A549 treated with Hydrocortisone at 1 μM for 4 hours (cell line): ENCODE results near the gene VWA3A. TPM values are rescaled to one million over a fixed set of nuclear protein-coding genes. Genes with fewer than 3 reads are reported as not detected.

Source experiments
- total RNA-seq: library from RNA; stranded (reverse); fragments of 200-300 nt; extraction: Qiagen RNA extraction; gene quantifications from 5 replicates; pipeline ENCODE4 v1.2.3, GENCODE V29; 2022

VWA3A gene
- 0.02 to 0.07 TPM (median 0.07 TPM) in 3 of 5 replicates, not detected in the others for total RNA-seq

GRCh38 chr16:22092143-22092933, at the start of gene VWA3A:
Gene VWA3A, plus strand, starts transcription at chr16:22092541. Its CDS starts 97 bp downstream, at chr16:22092638.

GRCh38 chr16:22161999-22162655, 69.8 kb downstream of the VWA3A start, which contains the start of gene SDR42E2:
Gene SDR42E2, plus strand, starts transcription at chr16:22162506. Its CDS starts 3,077 bp downstream, at chr16:22165583.

GRCh38 chr16:22206013-22206841, 113.9 kb downstream of the VWA3A start, which contains the start of gene EEF2K:
Gene EEF2K, plus strand, starts transcription at chr16:22206278. Its CDS starts 19,452 bp downstream, at chr16:22225730.

Other genes with a start within 250 kb of the VWA3A start
- gene NPIPB4, start 234.8 kb upstream of the VWA3A start, total RNA-seq: 24.4 to 26.7 TPM (median 24.9 TPM) in 5 replicates
- 157 to 213 TPM (median 166 TPM) in 5 replicates for gene UQCRC2, start 139.2 kb upstream of the VWA3A start, total RNA-seq
- 0.06 TPM in 1 of 5 replicates, not detected in the others for gene PDZD9, start 91.4 kb upstream of the VWA3A start, total RNA-seq
- 12.6 to 16.3 TPM (median 13.5 TPM) in 5 replicates for gene MOSMO, start 84.4 kb upstream of the VWA3A start, total RNA-seq
- gene SDR42E2, start 70.0 kb downstream of the VWA3A start, total RNA-seq: not detected in 5 replicates
- 11.7 to 19.4 TPM (median 16.1 TPM) in 5 replicates for gene EEF2K, start 113.7 kb downstream of the VWA3A start, total RNA-seq
- gene POLR3E, start 204.9 kb downstream of the VWA3A start, total RNA-seq: 33.9 to 37.8 TPM (median 35.2 TPM) in 5 replicates